Esophagus muscularis mucosa (tissue), 4 donors: ENCODE results near the gene TGFB1. TPM values are rescaled to one million over a fixed set of nuclear protein-coding genes. Genes with fewer than 3 reads are reported as not detected.
"Not testable (repeated sequence)": the region's sequence is repeated elsewhere in the genome, so short reads cannot be mapped to it uniquely, and the experiment has no call there.

ENCODE experiments used
- DNase-seq: peaks from one replicate; pipeline ENCODE4 v3.0.0-alpha.2; 2017; ENCODE audit errors: extremely low spot score
- H3K27ac ChIP-seq, 4 donors: fragments of 200-600 bp; sonication (generic); replicated peaks in 1 of 4; 1 replicate in 3 of 4; 2 replicates in 1 of 4; pipeline ENCODE4 v1.5.1; 2016 to 2019; ENCODE audit warnings: mild to moderate bottlenecking in 1 of 4
- H3K27me3 ChIP-seq, 4 donors: fragments of 200-600 bp; sonication (generic); one replicate each; pipeline versions ENCODE4 v1.5.1 to v1.6.0; 2016 to 2019
- H3K36me3 ChIP-seq, 4 donors: fragments of 200-600 bp; sonication (generic); one replicate each; pipeline ENCODE4 v1.5.1; 2016 to 2019
- H3K4me1 ChIP-seq, 4 donors: fragments of 200-600 bp; sonication (generic); one replicate each; pipeline ENCODE4 v1.5.1; 2016 to 2019
- H3K4me3 ChIP-seq, 4 donors: fragments of 200-600 bp; sonication (generic); 1 replicate in 2 of 4; 2 replicates in 2 of 4; pipeline ENCODE4 v1.5.1; 2016 to 2019; ENCODE audit warnings: mild to moderate bottlenecking in 4 of 4, moderate library complexity in 1 of 4
- H3K9me3 ChIP-seq, 4 donors: fragments of 200-600 bp; sonication (generic); 1 replicate in 3 of 4; 2 replicates in 1 of 4; pipeline ENCODE4 v1.5.1; 2016 to 2019
- CTCF ChIP-seq, 3 experiments: fragments of 200-600 bp in 2 of 3; fragments of 450-650 bp in 1 of 3; sonication (generic) in 2 of 3; IDR thresholded peaks; one replicate each; pipeline ENCODE4 v1.5.1; 2017 to 2019; ENCODE audit warnings: antibody characterized with exemption in 3 of 3, mild to moderate bottlenecking in 2 of 3, moderate library complexity in 1 of 3
- EP300 ChIP-seq: sonication (generic); formaldehyde crosslinking; IDR thresholded peaks from one replicate; pipeline ENCODE4 v1.6.1; 2017; ENCODE audit warnings: antibody characterized with exemption
- POLR2A ChIP-seq: fragments of 450-650 bp; IDR thresholded peaks from one replicate; pipeline ENCODE4 v1.6.1; 2017; ENCODE audit warnings: antibody characterized with exemption, moderate library complexity, mild to moderate bottlenecking, low read depth
- POLR2AphosphoS5 ChIP-seq, 2 donors: sonication (generic); formaldehyde crosslinking; IDR thresholded peaks; one replicate each; pipeline ENCODE4 v1.6.1; 2017; ENCODE audit warnings: antibody characterized with exemption in 2 of 2
- WGBS: methylation state at CpG from one replicate; pipeline ENCODE4 v1.1.5; 2018; 5-methylcytosine and 5-hydroxymethylcytosine counted together
- intact Hi-C: fragments of 100-400 bp; cut with DNase I; formaldehyde crosslinking; loops from one replicate; pipeline ENCODE4 v1.15.1; 2023
- total RNA-seq, 4 donors: library from RNA; depleted of rRNA; stranded (reverse); fragments of >200 nt; gene quantifications; one replicate each; pipeline versions ENCODE4 v1.1.0 to v1.2.1, GENCODE V29; 2016

The TGFB1 gene
- total RNA-seq, 4 donors from 2014 or later, result 29.8 to 52.4 (median 31.8) TPM

GRCh38 chr19:41392775-41393174 lies 39.1 kb upstream of the TGFB1 start:
- peaks cover 11 to 52% (median 36%) of the 10 kb centered on the region in 4 donors for H3K36me3 ChIP-seq
- 79% methylated on average over 12 of the region's 12 CpGs for WGBS
- no peak overlapping the region for H3K4me3 ChIP-seq
- DNase-seq, result no peak
- no peak for TF ChIP-seq CTCF (IDR thresholded peaks at IDR 0.05)
- no peak overlapping the region for H3K27ac ChIP-seq
- intact Hi-C loops, result no loop called here
- H3K4me1 ChIP-seq, result peaks cover 6 to 22% (median 18%) of the 10 kb centered on the region in 4 donors
- no peaks in the 10 kb centered on the region for H3K9me3 ChIP-seq
- H3K27me3 ChIP-seq, result no peaks in the 10 kb centered on the region

GRCh38 chr19:41391618-41392017 lies 37.9 kb upstream of the TGFB1 start:
- Histone ChIP-seq H3K27me3 (no peaks in the 10 kb centered on the region), H3K36me3 (peaks cover 11 to 64% (median 41%) of the 10 kb centered on the region in 4 donors), H3K27ac (no peak overlapping the region), H3K4me1 (peaks cover 3 to 16% (median 13%) of the 10 kb centered on the region in 4 donors), H3K9me3 (no peaks in the 10 kb centered on the region), H3K4me3 (no peak overlapping the region)
- no peak for DNase-seq
- no peak for TF ChIP-seq POLR2AphosphoS5 (IDR thresholded peaks at IDR 0.05)
- TF ChIP-seq EP300, result no peak
- no peak for TF ChIP-seq CTCF (IDR thresholded peaks at IDR 0.05)
- no peak for TF ChIP-seq POLR2A
- intact Hi-C loops, result no loop called here
- 85% methylated on average over 11 of the region's 11 CpGs for WGBS

- peaks cover 11 to 89% (median 60%) of the 10 kb centered on the region in 4 donors for H3K36me3 ChIP-seq
- TF ChIP-seq POLR2A (no peak), CTCF (IDR thresholded peaks at IDR 0.05) (no peak), EP300 (no peak), POLR2AphosphoS5 (IDR thresholded peaks at IDR 0.05) (no peak)
- no peak overlapping the region for H3K27ac ChIP-seq
- 91% methylated on average over 13 of the region's 13 CpGs for WGBS
- no peaks in the 10 kb centered on the region for H3K4me1 ChIP-seq
- no peak overlapping the region for H3K4me3 ChIP-seq
- H3K9me3 ChIP-seq, result no peaks in the 10 kb centered on the region
- DNase-seq, result no peak
- H3K27me3 ChIP-seq, result no peaks in the 10 kb centered on the region
- intact Hi-C loops, result no loop called here
Observed at GRCh38 chr19:41386442-41386841, 32.7 kb upstream of the TGFB1 start.

GRCh38 chr19:41384351-41384750 lies 30.6 kb upstream of the TGFB1 start:
- WGBS, result 92% methylated on average over 5 of the region's 5 CpGs
- no peaks in the 10 kb centered on the region for H3K4me1 ChIP-seq
- no peaks in the 10 kb centered on the region for H3K9me3 ChIP-seq
- H3K36me3 ChIP-seq, result peaks cover 0 to 68% (median 40%) of the 10 kb centered on the region in 4 donors
- intact Hi-C loops, result no loop called here
- no peak for DNase-seq
- TF ChIP-seq CTCF (IDR thresholded peaks at IDR 0.05) (no peak), EP300 (no peak), POLR2A (no peak), POLR2AphosphoS5 (IDR thresholded peaks at IDR 0.05) (no peak)
- H3K27ac ChIP-seq, result no peak overlapping the region
- H3K27me3 ChIP-seq, result no peaks in the 10 kb centered on the region
- H3K4me3 ChIP-seq, result no peak overlapping the region

GRCh38 chr19:41381536-41381935 lies 27.8 kb upstream of the TGFB1 start:
- DNase-seq, H3K27ac ChIP-seq, H3K27me3 ChIP-seq, H3K4me3 ChIP-seq, intact Hi-C loops, H3K9me3 ChIP-seq: not testable (repeated sequence)
- Histone ChIP-seq H3K36me3 (peaks cover 0 to 40% (median 27%) of the 10 kb centered on the region in 4 donors), H3K4me1 (peaks cover 4 to 20% (median 12%) of the 10 kb centered on the region in 4 donors)
- WGBS, result 98% methylated on average over 8 of the region's 8 CpGs
